ENCODE results near the gene MAML2.

MAML2 gene

GRCh38 chr11:96358321-96358720 is 15.3 kb upstream of the MAML2 start:
- no peak overlapping the region for H3K27ac ChIP-seq
- TF ChIP-seq CTCF (conservative IDR thresholded peaks at IDR 0.05) (no peak), ZFX (IDR thresholded peaks at IDR 0.05) (no peak)

GRCh38 chr11:96357794-96358193 is 14.8 kb upstream of the MAML2 start:
- TF ChIP-seq CTCF (conservative IDR thresholded peaks at IDR 0.05) (no peak), ZFX (IDR thresholded peaks at IDR 0.05) (no peak)
- H3K27ac ChIP-seq, result no peak overlapping the region

- TF ChIP-seq ZFX (IDR thresholded peaks at IDR 0.05) (no peak), CTCF (conservative IDR thresholded peaks at IDR 0.05) (no peak)
- no peak overlapping the region for H3K27ac ChIP-seq
Observed at GRCh38 chr11:96356848-96357247, 13.9 kb upstream of the MAML2 start.

- no peak overlapping the region for H3K27ac ChIP-seq
- TF ChIP-seq ZFX (IDR thresholded peaks at IDR 0.05) (no peak), CTCF (conservative IDR thresholded peaks at IDR 0.05) (no peak)
Observed at GRCh38 chr11:96342014-96342960, 708 bp downstream of the MAML2 start.

GRCh38 chr11:96341211-96342013 is 1.6 kb downstream of the MAML2 start:
- H3K27ac ChIP-seq, result no peak overlapping the region
- TF ChIP-seq CTCF (conservative IDR thresholded peaks at IDR 0.05) (no peak), ZFX (IDR thresholded peaks at IDR 0.05) (no peak)

- H3K27ac ChIP-seq, result no peak overlapping the region
Observed at GRCh38 chr11:96340555-96340885, 2.5 kb downstream of the MAML2 start.

More at GRCh38 chr11:96340555-96340885, 2.5 kb downstream of the MAML2 start:
- TF ChIP-seq CTCF (conservative IDR thresholded peaks at IDR 0.05), result no peak
- TF ChIP-seq ZFX (IDR thresholded peaks at IDR 0.05), result no peak

All from C4-2B (cell line).